ENCODE measurements around the gene S100A6.

DNA sequence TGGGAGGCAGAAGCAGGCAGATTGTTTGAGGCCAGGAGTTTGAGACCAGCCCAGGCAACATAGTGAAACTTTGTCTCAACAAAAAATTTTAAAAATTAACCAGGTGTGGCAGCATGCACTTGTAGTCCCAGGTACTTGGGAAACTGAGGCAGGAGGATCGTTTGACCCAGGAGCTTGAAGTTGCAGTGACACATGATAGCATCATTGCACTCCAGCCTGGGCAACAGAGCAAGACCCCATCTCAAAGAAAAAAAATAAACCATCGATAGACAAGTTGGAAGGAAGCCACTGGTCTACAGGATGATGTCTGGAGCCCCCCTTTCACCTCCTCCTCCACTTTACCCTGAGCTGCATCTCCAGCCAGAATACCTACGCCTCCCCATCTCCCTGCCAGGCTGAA lies 16.5 kb downstream of the S100A6 start:
- TF ChIP-seq CTCF (IDR thresholded peaks at IDR 0.05; ENCODE audit: insufficient read depth, low read length, poor library complexity, severe bottlenecking) (no peak), EZH2phosphoT487 (conservative IDR thresholded peaks at IDR 0.05; ENCODE audit: low read length) (no peak)
